GM10248 (cell line): ENCODE measurements around the gene VWA3A.
A peak's percentile ranks its signal among the peaks of the same experiment; 100 is the strongest.
"Not testable (repeated sequence)": the region's sequence is repeated elsewhere in the genome, so short reads cannot be mapped to it uniquely, and the experiment has no call there.

Experiments used
- CTCF ChIA-PET: fragments of 300-600 bp; sonication (Branson Sonifier 250); formaldehyde crosslinking; extraction: SDS; loops from one replicate; lab custom pipeline; 2021; ENCODE audit warnings: antibody characterized with exemption; lab: Yijun Ruan, JAX
- POLR2A ChIA-PET: fragments of 350-650 bp; sonication (Branson Sonifier 250); formaldehyde crosslinking; extraction: SDS; loops from one replicate; lab custom pipeline; 2020; ENCODE audit warnings: antibody characterized with exemption; lab: Yijun Ruan, JAX
- DNase-seq: peaks from one replicate; pipeline ENCODE4 v3.0.0; 2012; ENCODE audit errors: extremely low spot score
- CTCF ChIP-seq: IDR thresholded peaks from 2 replicates; pipeline ENCODE4 v1.5.1; 2012; ENCODE audit warnings: mild to moderate bottlenecking, low read depth; ENCODE audit errors: extremely low read depth, missing control alignments, control extremely low read depth

Gene VWA3A

GRCh38 chr16:22194707-22195444 is 102.5 kb downstream of the VWA3A start:
- CTCF ChIA-PET: interaction anchor here (1.2 to 8.8 kb wide), 6 partner anchors 10 to 111 kb away, joined by 3 to 85 read pairs (median 17); partner anchors contain the start of genes EEF2K and POLR3E
- POLR2A ChIA-PET: no interaction called here
- no peak for TF ChIP-seq CTCF
- DNase-seq: no peak

DNA sequence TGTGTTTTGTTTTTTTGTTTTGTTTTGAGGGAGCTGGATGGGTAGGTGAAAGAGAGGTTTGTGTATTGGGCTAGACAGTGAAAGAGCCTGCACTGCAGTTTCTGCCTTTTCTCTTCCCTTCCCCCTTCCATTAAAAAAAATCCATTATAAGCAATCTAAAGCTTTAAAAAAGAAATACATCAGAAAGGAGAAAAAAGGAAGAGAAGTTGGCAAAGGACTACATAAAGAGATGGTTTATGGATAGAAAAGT is 103.0 kb downstream of the VWA3A start:
- DNase-seq: no peak
- ChIA-PET CTCF (interaction anchor here (1.2 to 8.8 kb wide), 6 partner anchors 10 to 110 kb away, joined by 3 to 85 read pairs (median 17); partner anchors contain the start of genes EEF2K and POLR3E), POLR2A (no interaction called here)
- TF ChIP-seq CTCF: no peak

DNA sequence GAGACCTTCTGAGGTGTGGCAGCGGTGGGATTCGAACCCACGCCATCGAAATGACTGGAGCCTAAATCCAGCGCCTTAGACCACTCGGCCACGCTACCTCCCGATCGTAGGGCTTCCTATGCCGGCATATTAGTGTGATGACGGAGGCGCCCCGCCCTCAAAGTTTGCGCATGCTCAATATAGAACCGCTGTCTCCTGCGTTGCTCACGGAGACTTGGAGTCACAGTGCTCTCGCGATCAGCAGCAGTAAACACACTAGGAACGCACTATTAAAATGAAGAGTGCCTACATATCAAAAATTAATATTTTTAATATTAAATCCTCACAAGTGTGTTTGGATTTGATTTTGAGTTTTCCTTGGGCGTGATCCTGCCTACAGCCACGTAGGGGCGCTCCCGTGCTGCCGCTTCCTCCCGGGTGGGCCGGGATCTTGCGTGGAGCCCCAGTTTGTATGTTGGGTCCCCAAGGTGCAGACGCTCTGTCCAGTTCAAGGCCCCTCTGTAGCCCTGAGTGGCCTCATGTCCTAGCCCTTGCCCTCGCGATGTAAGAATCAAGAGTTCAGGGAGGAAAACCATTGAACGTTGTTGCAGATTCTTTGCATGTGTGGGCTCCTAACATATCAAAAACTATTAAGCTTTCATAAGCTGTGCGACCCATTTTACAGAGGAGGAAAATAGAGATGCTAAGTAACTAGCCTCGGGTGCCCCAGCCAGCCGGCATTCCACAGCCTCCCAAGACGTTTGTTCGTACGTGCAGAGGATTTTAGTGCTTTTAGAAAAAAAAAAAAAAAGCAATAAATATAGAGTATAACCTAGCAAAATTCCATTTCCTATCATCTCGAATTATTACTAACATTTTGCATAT is 103.6 kb downstream of the VWA3A start:
- CTCF ChIA-PET: interaction anchor here (0.6 to 8.8 kb wide), 9 partner anchors 9 to 123 kb away, joined by 3 to 85 read pairs (median 5); partner anchors contain the start of genes EEF2K and POLR3E
- POLR2A ChIA-PET: no interaction called here
- peak; percentile 84 for TF ChIP-seq CTCF
- peak; percentile 74 for DNase-seq

- DNase-seq, POLR2A ChIA-PET: not testable (repeated sequence)
- CTCF ChIA-PET: interaction anchor here (0.6 to 8.8 kb wide), 7 partner anchors 8 to 122 kb away, joined by 3 to 85 read pairs (median 6); partner anchors contain the start of genes EEF2K and POLR3E
Measured at GRCh38 chr16:22196559-22197168, 104.3 kb downstream of the VWA3A start.

DNA sequence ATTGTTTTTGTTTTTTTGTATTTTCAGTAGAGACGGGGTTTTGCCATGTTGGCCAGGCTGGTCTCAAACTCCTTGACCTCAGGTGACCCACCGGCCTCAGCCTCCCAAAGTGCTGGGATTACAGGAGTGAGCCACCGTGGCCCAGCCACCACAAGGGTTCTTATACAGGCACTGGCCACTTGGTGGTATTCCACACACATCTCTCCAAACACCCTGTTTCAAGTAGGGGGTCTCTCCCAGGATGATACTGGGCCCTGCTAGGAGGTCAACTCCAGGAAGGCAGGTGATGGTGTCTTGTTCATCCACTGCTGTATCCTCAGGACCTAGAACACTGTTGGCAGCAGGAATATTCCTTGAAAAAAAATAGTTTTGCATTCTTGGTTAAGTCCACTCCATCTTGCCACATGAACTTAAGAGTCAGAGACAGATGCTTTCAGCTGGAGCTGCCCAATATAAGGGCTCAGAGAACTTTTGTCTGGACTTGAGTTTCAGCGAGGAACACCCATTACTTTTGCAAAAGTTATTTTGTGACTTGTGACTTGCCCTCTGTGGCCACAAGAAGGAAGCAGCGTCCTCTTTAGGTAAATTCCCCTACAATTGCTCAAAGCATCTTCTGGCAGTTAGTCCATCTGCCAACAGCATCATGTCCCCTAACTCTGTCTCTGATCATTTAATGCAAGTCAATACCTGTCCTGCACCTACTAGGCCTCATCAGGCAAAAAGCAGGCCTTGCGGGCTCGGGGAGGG is 106.4 kb downstream of the VWA3A start:
- POLR2A ChIA-PET: no interaction called here

More for the DNA sequence above, 106.4 kb downstream of the VWA3A start:
- peak; percentile 16 for TF ChIP-seq CTCF
- DNase-seq: peak; percentile 42
- CTCF ChIA-PET: interaction anchor here (1.0 to 8.8 kb wide), 6 partner anchors 10 to 122 kb away, joined by 3 to 85 read pairs (median 4); partner anchors contain the start of gene POLR3E
